ENCODE results near the gene LAPTM4A. TPM values are rescaled to one million over a fixed set of nuclear protein-coding genes. Genes with fewer than 3 reads are reported as not detected.
A peak's percentile ranks its signal among the peaks of the same experiment; 100 is the strongest.

LAPTM4A gene
- total and polyA plus RNA-seq, 10 of the 15 experiments (the other 5 are each of a cell fraction or from before 2014, with no cell fraction given): 17.8 to 107 (median 45.8) TPM

GRCh38 chr2:20062615-20063545 lies 11.5 kb upstream of the LAPTM4A start:
- no peak overlapping the region for H3K9ac ChIP-seq (ENCODE audit: control insufficient read depth, insufficient read depth, low read length)
- no peak overlapping the region for H3K4me3 ChIP-seq
- H3K36me3 ChIP-seq (ENCODE audit: control insufficient read depth in 2 of 2, insufficient read depth in 2 of 2, low read length in 1 of 2): no peaks in the 10 kb centered on the region
- no peaks in the 10 kb centered on the region; the same call in 2 of the 3 replicates for H3K9me3 ChIP-seq (replicated peaks; ENCODE audit: control insufficient read depth, insufficient read depth, low read length)
- H2AFZ ChIP-seq (ENCODE audit: control insufficient read depth, low read depth, low read length): no peak overlapping the region
- in situ Hi-C loops (cut with MboI) (no loop called here), intact Hi-C loops (cut with micrococcal nuclease; ENCODE audit: unreplicated experiment) (no loop called here)
- CTCF ChIA-PET: no interaction called here
- POLR2A ChIA-PET: interaction anchor here (3.1 kb wide), 1 partner anchor 12 kb away, joined by 17 read pairs; the partner anchor contains the start of gene LAPTM4A
- no peaks in the 10 kb centered on the region; a peak in 1 of 4 replicates for H3K27me3 ChIP-seq (replicated peaks in 1 of 2; ENCODE audit: control insufficient read depth in 2 of 2, insufficient read depth in 2 of 2, low read length in 1 of 2)
- H4K20me1 ChIP-seq (ENCODE audit: control insufficient read depth, insufficient read depth): no peaks in the 10 kb centered on the region
- BruUV-seq (replicated peaks): no TSS peak
- SMC1A ChIA-PET (ENCODE audit: uncharacterized antibody, unreplicated experiment): interaction anchor here (1.0 to 3.5 kb wide), 3 partner anchors 12 to 22 kb away, joined by 3 to 10 read pairs (median 3); no protein-coding TSS in a partner anchor
- FAIRE-seq (no peak), ATAC-seq (peak; percentile 49), DNase-seq (ENCODE audit: low read depth, low spot score) (no peak)
- H3K4me2 ChIP-seq (ENCODE audit: control insufficient read depth, insufficient read depth): no peak overlapping the region
- no peaks in the 10 kb centered on the region for H3K79me2 ChIP-seq (ENCODE audit: control insufficient read depth, insufficient read depth, low read length)
- no peaks in the 10 kb centered on the region for H3K4me1 ChIP-seq (ENCODE audit: control insufficient read depth, insufficient read depth, low read length)
- WGBS (ENCODE audit: insufficient coverage, insufficient replicate concordance, low lambda C conversion rate, missing lambda C conversion rate): 24% methylated on average over 11 of the region's 11 CpGs
- no peak overlapping the region for H3K27ac ChIP-seq (ENCODE audit: control insufficient read depth, insufficient read depth)
- RAD21 ChIA-PET (ENCODE audit: unreplicated experiment): interaction anchor here (1.0 to 1.2 kb wide), 2 partner anchors 48 kb away, joined by 3 to 5 read pairs; no protein-coding TSS in a partner anchor
- TF ChIP-seq SMAD5 (IDR thresholded peaks at IDR 0.05; ENCODE audit: low read depth) (no peak), PML (IDR thresholded peaks at IDR 0.05; ENCODE audit: low read length) (no peak), CBFB (IDR thresholded peaks at IDR 0.05; ENCODE audit: low read depth) (no peak), PKNOX1 (IDR thresholded peaks at IDR 0.05) (no peak), ZNF622 (IDR thresholded peaks at IDR 0.05) (no peak), GABPA (IDR thresholded peaks at IDR 0.05; ENCODE audit: low read depth) (no peak), IRF4 (IDR thresholded peaks at IDR 0.05; ENCODE audit: low read depth, low read length) (no peak), IKZF2 (IDR thresholded peaks at IDR 0.05) (no peak), E2F4 (IDR thresholded peaks at IDR 0.05; ENCODE audit: low read depth, low read length) (no peak), MTA3 (IDR thresholded peaks at IDR 0.05; ENCODE audit: borderline replicate concordance, low read length) (no peak), ZSCAN29 (IDR thresholded peaks at IDR 0.05) (no peak), RBBP5 (conservative IDR thresholded peaks at IDR 0.05) (no peak)
- TF ChIP-seq, protein P1, sequence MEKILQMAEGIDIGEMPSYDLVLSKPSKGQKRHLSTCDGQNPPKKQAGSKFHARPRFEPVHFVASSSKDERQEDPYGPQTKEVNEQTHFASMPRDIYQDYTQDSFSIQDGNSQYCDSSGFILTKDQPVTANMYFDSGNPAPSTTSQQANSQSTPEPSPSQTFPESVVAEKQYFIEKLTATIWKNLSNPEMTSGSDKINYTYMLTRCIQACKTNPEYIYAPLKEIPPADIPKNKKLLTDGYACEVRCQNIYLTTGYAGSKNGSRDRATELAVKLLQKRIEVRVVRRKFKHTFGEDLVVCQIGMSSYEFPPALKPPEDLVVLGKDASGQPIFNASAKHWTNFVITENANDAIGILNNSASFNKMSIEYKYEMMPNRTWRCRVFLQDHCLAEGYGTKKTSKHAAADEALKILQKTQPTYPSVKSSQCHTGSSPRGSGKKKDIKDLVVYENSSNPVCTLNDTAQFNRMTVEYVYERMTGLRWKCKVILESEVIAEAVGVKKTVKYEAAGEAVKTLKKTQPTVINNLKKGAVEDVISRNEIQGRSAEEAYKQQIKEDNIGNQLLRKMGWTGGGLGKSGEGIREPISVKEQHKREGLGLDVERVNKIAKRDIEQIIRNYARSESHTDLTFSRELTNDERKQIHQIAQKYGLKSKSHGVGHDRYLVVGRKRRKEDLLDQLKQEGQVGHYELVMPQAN (conservative IDR thresholded peaks at IDR 0.05): no peak
- TF ChIP-seq, protein P2, sequence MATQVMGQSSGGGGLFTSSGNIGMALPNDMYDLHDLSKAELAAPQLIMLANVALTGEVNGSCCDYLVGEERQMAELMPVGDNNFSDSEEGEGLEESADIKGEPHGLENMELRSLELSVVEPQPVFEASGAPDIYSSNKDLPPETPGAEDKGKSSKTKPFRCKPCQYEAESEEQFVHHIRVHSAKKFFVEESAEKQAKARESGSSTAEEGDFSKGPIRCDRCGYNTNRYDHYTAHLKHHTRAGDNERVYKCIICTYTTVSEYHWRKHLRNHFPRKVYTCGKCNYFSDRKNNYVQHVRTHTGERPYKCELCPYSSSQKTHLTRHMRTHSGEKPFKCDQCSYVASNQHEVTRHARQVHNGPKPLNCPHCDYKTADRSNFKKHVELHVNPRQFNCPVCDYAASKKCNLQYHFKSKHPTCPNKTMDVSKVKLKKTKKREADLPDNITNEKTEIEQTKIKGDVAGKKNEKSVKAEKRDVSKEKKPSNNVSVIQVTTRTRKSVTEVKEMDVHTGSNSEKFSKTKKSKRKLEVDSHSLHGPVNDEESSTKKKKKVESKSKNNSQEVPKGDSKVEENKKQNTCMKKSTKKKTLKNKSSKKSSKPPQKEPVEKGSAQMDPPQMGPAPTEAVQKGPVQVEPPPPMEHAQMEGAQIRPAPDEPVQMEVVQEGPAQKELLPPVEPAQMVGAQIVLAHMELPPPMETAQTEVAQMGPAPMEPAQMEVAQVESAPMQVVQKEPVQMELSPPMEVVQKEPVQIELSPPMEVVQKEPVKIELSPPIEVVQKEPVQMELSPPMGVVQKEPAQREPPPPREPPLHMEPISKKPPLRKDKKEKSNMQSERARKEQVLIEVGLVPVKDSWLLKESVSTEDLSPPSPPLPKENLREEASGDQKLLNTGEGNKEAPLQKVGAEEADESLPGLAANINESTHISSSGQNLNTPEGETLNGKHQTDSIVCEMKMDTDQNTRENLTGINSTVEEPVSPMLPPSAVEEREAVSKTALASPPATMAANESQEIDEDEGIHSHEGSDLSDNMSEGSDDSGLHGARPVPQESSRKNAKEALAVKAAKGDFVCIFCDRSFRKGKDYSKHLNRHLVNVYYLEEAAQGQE (IDR thresholded peaks at IDR 0.05; ENCODE audit: low read depth, low read length): no peak
- TF ChIP-seq, protein P3, sequence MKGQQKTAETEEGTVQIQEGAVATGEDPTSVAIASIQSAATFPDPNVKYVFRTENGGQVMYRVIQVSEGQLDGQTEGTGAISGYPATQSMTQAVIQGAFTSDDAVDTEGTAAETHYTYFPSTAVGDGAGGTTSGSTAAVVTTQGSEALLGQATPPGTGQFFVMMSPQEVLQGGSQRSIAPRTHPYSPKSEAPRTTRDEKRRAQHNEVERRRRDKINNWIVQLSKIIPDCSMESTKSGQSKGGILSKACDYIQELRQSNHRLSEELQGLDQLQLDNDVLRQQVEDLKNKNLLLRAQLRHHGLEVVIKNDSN (IDR thresholded peaks at IDR 0.05; ENCODE audit: borderline replicate concordance, extremely low read length, insufficient read depth, low read depth, low read length): no peak
